Measurements from ENCODE around the gene CYGB.

CYGB gene

DNA sequence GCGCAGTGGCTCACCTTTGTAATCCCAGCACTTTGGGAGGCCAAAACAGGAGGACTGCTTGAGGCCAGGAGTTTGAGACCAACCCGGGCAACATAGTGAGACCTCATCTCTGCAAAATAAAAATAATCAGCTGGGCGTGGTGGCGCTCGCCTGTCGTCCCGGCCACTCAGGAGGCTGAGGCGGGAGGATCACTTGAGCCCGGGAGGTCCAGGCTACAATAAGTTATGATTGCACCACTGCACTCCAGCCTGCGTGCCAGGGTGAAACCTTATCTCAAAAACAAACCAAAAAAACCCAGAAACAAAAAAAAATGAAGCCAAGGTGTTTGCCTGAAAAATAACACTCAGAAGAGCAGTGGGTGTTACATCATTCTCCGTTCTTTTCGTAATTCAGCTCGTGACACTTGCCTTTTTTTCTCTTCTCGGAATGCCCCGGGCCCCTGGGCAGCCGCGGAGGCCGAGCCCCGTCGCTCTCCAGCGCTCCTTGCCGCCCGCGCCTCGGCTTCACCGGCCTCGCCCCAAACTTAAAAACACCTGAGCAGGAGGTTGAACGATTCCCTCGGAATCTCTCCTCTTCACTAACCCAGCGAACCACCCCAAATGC is 19.4 kb upstream of the CYGB start:
- TF ChIP-seq, protein P1, sequence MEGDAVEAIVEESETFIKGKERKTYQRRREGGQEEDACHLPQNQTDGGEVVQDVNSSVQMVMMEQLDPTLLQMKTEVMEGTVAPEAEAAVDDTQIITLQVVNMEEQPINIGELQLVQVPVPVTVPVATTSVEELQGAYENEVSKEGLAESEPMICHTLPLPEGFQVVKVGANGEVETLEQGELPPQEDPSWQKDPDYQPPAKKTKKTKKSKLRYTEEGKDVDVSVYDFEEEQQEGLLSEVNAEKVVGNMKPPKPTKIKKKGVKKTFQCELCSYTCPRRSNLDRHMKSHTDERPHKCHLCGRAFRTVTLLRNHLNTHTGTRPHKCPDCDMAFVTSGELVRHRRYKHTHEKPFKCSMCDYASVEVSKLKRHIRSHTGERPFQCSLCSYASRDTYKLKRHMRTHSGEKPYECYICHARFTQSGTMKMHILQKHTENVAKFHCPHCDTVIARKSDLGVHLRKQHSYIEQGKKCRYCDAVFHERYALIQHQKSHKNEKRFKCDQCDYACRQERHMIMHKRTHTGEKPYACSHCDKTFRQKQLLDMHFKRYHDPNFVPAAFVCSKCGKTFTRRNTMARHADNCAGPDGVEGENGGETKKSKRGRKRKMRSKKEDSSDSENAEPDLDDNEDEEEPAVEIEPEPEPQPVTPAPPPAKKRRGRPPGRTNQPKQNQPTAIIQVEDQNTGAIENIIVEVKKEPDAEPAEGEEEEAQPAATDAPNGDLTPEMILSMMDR (conservative IDR thresholded peaks at IDR 0.05; ENCODE audit: low read length) = no peak
- peak overlapping the region; percentile 98 for H3K4me3 ChIP-seq (ENCODE audit: low read length)
- peak; percentile 55 for DNase-seq (ENCODE audit: low read depth)

DNA sequence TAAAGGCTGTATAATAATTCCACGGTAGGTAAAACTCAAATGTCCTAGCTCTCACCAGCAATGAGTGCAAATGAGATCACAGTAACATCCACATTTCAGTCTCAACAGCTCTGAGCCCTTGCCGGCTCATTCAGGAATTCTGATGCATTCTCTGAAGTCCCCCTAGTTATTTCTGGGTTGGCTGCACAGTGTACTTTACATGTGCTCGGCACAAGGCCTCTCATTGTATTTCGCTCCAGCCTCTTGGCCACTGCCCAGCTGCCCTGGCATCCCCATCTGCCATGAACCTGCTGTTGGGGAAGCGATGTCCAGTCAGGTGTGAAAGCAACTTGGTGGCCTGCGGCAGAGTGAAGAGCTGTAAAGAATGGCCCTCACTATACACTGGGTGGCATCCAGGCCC is 16.6 kb upstream of the CYGB start:
- H3K4me3 ChIP-seq (ENCODE audit: low read length) = no peak overlapping the region
- TF ChIP-seq, protein P1 (conservative IDR thresholded peaks at IDR 0.05; ENCODE audit: low read length) = no peak
- no peak for DNase-seq (ENCODE audit: low read depth)

DNA sequence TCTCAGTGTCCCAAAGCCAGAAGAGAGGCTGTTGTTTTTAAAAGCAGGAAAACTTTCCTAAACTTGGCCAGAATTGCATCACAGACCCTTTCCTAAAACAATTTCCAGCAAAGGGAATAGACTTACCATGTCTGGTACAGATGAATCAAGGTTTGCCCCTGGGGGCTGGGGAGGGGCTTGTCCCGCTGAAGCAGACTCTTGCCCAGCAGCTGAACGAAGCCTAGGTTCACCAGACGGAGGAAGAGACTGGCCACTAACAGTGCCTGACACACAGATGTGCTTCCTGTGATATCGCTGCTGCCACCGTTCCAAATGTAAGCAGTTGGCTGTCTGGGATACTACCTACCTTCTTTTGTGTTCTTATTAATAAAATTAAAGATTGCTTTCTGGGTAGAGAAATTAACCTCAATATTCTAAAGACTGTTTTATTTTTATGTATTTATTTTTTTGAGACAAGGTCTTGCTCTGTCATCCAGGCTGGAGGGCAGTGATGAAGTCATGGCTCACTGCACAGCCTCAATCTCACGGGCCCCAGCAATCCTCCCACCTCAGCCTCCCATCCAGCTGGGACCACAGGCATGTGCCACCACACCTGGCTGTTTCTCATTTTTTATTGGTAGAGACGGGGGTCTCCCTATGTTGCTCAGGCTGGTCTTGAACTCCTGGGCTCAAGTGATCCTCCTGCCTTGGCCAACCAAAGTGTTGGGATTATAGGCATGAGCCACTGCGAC is 15.8 kb upstream of the CYGB start:
- no peak for DNase-seq (ENCODE audit: low read depth)
- TF ChIP-seq, protein P1 (conservative IDR thresholded peaks at IDR 0.05; ENCODE audit: low read length) = no peak
- no peak overlapping the region for H3K4me3 ChIP-seq (ENCODE audit: low read length)

GRCh38 chr17:76551685-76552084 is 14.2 kb upstream of the CYGB start:
- TF ChIP-seq, protein P1 (conservative IDR thresholded peaks at IDR 0.05; ENCODE audit: low read length) = no peak
- H3K4me3 ChIP-seq (ENCODE audit: low read length) = no peak overlapping the region
- no peak for DNase-seq (ENCODE audit: low read depth)

DNA sequence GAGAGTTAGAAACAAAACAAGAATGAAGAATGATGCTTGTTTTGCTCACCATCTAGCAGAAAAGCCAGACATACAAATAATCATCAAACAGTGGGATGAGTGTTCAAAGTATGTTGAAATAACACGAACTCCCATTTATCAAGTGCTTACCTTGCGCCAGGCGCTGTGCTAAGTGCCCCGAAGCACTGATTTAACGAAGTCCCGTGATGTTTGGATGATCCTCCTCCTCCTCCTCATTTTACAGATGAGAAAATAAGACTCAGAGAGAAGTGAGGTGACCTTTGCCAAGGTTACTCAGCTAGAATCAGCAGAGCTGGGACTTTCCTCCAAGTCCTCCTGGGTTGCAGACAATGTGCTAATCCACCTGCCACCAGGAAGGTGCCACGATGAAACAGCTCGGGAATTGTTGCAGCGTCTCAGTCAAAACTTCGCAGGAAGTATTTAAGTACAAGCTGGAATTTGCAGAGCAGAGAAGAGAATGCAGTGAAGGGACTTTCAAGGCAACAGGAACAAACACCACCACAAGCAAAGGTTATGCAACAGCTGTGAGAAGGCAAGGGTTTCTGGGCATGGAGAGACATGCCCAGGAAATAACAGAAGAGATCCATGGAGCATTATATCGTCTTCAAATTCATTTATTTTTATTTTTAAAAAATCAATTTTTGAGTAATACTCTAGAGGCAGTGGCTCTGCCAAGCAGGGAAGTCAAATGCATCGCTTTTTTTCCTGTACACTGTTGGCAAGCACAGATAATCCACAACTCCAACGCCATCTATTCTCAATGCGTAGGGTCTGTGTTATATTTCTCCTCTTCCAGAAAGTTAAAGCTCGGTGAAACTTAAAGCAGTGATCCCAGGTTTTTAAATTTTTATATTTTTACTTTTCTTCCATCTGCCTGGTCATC is 13.5 kb upstream of the CYGB start:
- no peak overlapping the region for H3K4me3 ChIP-seq (ENCODE audit: low read length)
- TF ChIP-seq, protein P1 (conservative IDR thresholded peaks at IDR 0.05; ENCODE audit: low read length) = no peak
- DNase-seq (ENCODE audit: low read depth) = peak; percentile 82

DNA sequence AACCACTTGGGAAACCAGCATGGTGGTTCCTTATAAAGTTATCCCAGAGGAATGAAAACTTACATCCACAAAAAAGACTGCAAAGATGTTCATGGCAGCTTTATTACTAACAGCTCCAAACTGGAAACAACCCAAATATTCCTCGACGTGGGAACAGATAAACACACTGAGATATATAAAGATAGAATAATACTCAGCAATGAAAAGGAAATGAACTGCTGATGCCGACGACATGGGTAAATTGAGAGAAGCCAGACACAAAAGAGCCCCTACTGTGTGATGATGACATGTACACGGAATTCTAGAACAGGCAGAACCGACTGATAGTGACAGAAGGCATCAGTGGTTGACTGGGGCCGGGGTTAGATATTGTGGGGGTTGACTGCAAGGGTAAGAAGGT is 12.0 kb upstream of the CYGB start:
- H3K4me3 ChIP-seq (ENCODE audit: low read length) = no peak overlapping the region
- TF ChIP-seq, protein P1 (conservative IDR thresholded peaks at IDR 0.05; ENCODE audit: low read length) = no peak
- no peak for DNase-seq (ENCODE audit: low read depth)
